A673 (cell line): ENCODE results near the gene TIMM17B.

Experiments used
- CTCF ChIP-seq: fragments of 300-800, 200-600 bp; sonication (generic); conservative IDR thresholded peaks from 2 replicates; pipeline ENCODE4 v1.5.1; 2017; ENCODE audit warnings: low read depth, mild to moderate bottlenecking, antibody characterized with exemption, low read length, moderate library complexity, mixed read lengths
- EZH2 ChIP-seq: fragments of 200-600 bp; sonication (generic); IDR thresholded peaks from 2 replicates; pipeline ENCODE4 v1.6.1; 2017; ENCODE audit warnings: borderline replicate concordance, low read depth, mild to moderate bottlenecking, mixed read lengths, antibody characterized with exemption, low read length; ENCODE audit not compliant: poor library complexity, severe bottlenecking

DNA sequence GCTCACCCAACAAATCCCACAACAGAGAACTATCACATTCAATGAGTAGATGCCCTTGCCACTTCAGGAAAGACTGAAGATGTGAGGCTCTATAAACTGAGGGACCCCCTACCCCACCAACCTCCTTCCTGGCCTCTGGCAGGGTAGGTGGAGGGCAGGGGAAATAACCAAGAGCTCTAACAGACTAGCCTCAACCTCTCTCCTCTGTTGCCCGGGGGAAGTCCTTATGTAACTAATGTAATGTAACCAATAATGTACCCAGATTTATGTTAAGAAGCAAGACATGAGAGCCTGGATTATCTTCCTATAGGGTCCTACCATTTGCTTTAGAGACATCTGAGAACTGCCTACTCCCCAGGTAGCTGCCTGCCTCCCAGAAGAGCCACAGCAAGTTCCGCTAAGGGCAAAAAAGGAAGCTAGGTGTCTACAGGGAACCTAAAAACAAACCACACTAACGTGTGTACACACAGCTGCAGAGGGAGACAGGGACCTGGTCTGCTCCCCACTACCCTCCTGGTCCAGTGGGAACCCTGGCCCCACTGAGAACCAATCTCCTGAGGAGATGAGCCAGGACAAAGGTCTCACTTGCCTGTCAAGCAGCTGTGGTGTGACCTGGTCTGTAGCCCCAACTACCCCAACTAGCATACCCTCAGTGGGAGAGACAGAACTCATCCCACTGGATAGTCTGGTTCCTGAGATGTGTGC is 42.1 kb upstream of the TIMM17B start:
- TF ChIP-seq CTCF, result no peak
- TF ChIP-seq EZH2, result no peak
